Panc1 (cell line): ENCODE measurements around the gene KLF16.

Experiments used
- POLR2AphosphoS5 ChIP-seq: IDR thresholded peaks from 2 replicates; pipeline ENCODE4 v1.6.1; 2012; ENCODE audit warnings: mild to moderate bottlenecking, low read depth, low read length, moderate library complexity
- REST ChIP-seq, 2 experiments: IDR thresholded peaks; 2 replicates each; pipeline ENCODE4 v1.6.1; 2011 to 2012; ENCODE audit warnings: low read depth in 2 of 2, control low read depth in 1 of 2, low read length in 1 of 2, mild to moderate bottlenecking in 1 of 2, moderate library complexity in 1 of 2; ENCODE audit not compliant: insufficient read depth in 1 of 2
- SIN3A ChIP-seq: IDR thresholded peaks from 2 replicates; pipeline ENCODE4 v1.6.1; 2012; ENCODE audit warnings: low read depth, mild to moderate bottlenecking, low read length, moderate library complexity, borderline replicate concordance; ENCODE audit not compliant: insufficient read depth
- TF ChIP-seq, protein P1 (sequence below): fragments of 450-650 bp; IDR thresholded peaks from 2 replicates; pipeline ENCODE4 v1.5.1; 2017; ENCODE audit warnings: mild to moderate bottlenecking

GRCh38 chr19:1866693-1867348 is 3.4 kb upstream of the KLF16 start:
- TF ChIP-seq SIN3A (no peak), POLR2AphosphoS5 (no peak), REST (IDR thresholded peaks at IDR 0.05; ENCODE audit: insufficient read depth in 1 of 2, low read depth in 2 of 2, low read length in 1 of 2) (no peak)
- TF ChIP-seq, protein P1, sequence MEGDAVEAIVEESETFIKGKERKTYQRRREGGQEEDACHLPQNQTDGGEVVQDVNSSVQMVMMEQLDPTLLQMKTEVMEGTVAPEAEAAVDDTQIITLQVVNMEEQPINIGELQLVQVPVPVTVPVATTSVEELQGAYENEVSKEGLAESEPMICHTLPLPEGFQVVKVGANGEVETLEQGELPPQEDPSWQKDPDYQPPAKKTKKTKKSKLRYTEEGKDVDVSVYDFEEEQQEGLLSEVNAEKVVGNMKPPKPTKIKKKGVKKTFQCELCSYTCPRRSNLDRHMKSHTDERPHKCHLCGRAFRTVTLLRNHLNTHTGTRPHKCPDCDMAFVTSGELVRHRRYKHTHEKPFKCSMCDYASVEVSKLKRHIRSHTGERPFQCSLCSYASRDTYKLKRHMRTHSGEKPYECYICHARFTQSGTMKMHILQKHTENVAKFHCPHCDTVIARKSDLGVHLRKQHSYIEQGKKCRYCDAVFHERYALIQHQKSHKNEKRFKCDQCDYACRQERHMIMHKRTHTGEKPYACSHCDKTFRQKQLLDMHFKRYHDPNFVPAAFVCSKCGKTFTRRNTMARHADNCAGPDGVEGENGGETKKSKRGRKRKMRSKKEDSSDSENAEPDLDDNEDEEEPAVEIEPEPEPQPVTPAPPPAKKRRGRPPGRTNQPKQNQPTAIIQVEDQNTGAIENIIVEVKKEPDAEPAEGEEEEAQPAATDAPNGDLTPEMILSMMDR, result no peak
